OCI-M1 (cell line): ENCODE data around the gene C9.
"Not testable (repeated sequence)": the region's sequence is repeated elsewhere in the genome, so short reads cannot be mapped to it uniquely, and the experiment has no call there.

Source experiments
- DNase-seq: peaks from one replicate; lab custom pipeline; 2025; lab: John Stamatoyannopoulos, UW

C9 gene

GRCh38 chr5:39364367-39364766 lies at the start of gene C9:
TSS of gene C9 (minus strand) at chr5:39364495. CDS start at chr5:39364464, 31 bp downstream.
- no peak for DNase-seq

GRCh38 chr5:39413771-39414170 lies 49.5 kb upstream of the C9 start:
- DNase-seq = no peak

- peak; percentile 27 for DNase-seq
Measured at GRCh38 chr5:39412721-39413394, 48.6 kb upstream of the C9 start.

- DNase-seq = no peak
Measured at GRCh38 chr5:39411985-39412384, 47.7 kb upstream of the C9 start.

- no peak for DNase-seq
Measured at GRCh38 chr5:39411061-39411460, 46.8 kb upstream of the C9 start.

DNA sequence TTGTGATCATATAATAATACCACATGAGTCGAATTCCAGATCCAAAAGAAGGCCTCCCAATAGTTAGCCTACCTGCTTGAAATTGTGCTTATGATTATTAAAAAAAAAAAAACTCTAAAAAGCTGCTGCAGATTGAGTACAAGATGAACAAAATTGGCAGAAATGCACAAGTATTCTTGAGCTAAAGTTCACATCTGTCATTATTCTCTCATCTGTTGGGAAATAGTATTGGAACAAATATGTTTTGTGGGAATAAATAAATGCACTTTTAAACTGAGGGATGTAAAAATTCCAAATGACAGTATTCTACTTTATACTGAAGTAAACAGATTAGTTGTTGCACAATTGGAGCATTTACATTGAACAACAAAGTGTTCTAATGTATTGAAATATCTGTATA lies 44.7 kb upstream of the C9 start:
- no peak for DNase-seq

- no peak for DNase-seq
Measured at GRCh38 chr5:39405083-39405843, 41.0 kb upstream of the C9 start.

DNA sequence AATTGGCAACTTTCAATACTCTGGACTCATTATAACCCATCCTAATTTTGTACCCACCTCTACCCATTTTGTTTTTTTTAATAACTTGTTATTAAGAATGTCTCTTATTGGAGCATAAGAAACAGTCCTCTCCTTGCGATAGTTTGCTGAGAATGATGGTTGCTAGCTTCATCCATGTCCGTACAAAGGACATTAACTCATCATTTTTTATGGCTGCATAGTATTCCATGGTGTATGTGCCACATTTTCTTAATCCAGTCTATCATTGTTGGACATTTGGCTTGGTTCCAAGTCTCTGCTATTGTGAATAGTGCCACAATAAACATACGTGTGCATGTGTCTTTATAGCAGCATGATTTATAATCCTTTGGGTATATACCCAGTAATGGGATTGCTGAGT lies 39.5 kb upstream of the C9 start:
- not testable (repeated sequence) for DNase-seq

DNA sequence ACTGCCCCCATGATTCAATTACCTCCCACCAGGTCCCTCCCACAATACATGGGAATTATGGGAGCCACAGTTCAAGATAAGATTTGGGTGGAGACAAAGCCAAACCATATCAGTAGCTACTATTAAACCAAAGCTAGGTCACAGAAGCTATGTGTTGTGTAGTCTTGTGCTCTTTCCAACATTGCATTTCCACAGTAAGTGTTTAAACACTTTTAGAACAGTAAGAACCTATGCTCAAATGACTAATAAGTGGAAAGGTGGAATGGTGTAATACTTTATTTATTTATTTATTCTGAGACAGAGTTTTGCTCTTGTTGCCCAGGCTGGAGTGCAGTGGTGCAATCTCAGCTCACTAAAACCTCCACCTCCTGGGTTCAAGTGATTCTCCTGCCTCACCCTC lies 37.8 kb upstream of the C9 start:
- not testable (repeated sequence) for DNase-seq

- no peak for DNase-seq
Measured at GRCh38 chr5:39400713-39401578, 36.7 kb upstream of the C9 start.

DNA sequence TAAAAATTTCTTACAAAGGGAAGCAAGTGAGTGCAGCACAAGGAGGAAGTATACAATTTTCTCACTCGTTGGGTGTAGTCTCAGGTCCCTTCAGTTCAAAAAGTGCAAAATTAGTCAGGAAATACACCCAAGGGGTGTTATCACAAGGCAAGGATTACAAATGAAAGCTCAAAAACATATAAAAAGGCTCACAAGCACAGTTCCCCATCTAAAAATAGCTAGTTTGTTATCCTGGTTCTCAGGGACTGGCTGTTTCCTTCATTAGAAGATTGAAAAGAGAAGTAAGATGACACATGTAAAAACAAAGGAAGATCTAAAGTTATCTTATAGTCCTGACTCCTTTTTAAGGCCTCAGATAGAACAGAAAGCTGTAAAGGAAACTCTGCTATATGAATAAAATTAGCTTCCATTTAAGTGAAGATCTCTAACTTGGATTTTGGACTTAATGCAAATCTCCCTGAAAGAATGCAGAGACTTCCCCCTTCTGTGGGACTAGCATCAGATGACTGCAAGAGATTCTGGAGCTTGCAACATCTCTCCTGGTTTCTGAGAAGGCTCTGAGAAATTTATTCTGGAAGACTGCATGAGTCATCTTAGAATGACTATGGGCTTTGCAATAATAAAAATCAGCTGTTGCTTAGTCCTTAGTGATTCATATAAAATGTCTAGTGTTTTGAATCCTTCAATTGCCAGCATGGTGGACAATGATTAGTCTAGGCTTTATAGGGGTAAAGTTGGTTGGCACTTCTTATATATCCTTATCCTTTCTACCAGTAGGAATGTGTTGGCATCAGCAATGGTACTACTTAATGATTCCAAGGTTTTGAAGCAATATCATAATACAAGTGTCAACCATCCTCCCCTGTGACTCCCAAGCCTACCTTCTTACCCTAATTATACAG lies 35.1 kb upstream of the C9 start:
- DNase-seq = peak; percentile 96

DNA sequence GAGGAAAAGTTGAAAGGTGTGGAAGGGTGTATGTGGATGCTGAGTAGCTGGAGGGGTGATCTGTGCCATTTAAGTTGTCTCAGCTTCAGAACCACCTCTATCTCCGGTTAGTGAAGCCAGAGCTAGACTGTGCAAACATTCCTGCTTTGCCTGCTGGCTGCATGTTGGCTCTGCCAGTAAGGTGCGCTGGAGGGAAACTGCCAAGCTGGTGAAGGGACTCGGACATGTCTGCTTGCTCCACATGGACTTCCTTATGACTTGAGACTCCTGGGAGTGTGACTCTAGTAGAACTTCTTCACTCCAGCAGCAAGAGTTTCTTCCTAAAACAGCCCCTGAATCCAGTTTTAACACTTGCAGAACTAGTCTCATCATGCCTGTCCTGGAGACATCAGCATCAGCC lies 32.5 kb upstream of the C9 start:
- DNase-seq = no peak

DNA sequence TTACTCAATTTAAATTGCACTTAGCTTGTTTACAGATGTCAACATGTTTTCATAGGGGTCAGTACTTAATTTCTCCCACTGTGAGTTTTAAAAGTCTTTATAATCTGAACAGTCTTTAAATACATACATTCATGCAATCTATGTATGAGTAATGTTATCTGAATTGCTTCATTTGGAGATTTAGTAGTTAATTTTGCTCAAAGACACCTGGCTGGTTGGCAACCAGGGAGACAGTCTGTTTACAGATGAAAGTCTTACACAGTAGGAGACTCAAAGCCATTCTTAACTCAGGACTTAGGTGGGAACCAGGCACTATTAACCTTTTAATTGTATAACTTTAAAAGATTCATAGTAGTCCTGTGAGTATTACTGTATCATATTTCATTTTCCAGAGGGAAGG lies 31.2 kb upstream of the C9 start:
- no peak for DNase-seq

- no peak for DNase-seq
Measured at GRCh38 chr5:39394946-39395345, 30.7 kb upstream of the C9 start.

- no peak for DNase-seq
Measured at GRCh38 chr5:39390945-39391344, 26.6 kb upstream of the C9 start.

DNA sequence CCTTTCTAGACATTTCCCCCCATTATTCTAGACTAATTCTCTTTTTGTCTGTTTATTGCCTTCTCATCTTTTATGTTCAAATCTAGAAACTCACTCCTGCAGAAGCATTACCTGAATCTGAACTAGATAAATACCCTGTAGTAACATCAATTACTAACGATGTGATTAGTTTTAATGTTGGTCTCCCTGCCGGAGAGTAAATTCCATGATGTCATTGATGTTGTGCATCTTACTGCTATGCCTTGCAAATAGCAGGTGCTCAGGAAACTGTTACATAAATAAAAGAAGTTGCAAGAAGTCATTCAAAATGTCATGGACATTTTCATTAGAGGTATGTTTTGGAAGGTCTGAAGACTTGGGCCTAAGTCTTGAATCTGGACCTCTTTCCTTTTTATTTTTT lies 23.0 kb upstream of the C9 start:
- DNase-seq = no peak

- no peak for DNase-seq
Measured at GRCh38 chr5:39384271-39384670, 20.0 kb upstream of the C9 start.

GRCh38 chr5:39381376-39381775 lies 17.1 kb upstream of the C9 start:
- DNase-seq = no peak

DNA sequence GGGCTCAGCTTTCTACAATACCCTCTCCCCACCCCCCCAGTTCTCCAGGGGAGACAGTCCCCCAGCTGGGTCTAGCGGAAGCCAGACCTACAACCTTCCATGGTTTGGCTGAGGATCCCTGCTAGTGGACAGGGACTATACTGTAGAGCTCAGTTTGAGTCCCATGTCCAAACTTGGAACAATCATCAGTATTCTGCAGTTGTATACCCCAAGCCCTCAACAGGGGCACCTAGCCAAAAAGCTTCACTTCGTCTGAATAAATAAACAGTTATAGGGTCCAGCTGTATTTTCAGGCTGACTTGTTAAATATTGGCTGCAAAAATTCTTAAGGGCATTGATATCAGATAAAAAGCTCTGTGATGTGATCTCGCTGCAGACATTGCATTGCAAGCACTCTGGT lies 15.4 kb upstream of the C9 start:
- DNase-seq = no peak

GRCh38 chr5:39377613-39378012 lies 13.3 kb upstream of the C9 start:
- DNase-seq = no peak

- DNase-seq = peak; percentile 88
Measured at GRCh38 chr5:39376293-39376714, 12.0 kb upstream of the C9 start.

DNA sequence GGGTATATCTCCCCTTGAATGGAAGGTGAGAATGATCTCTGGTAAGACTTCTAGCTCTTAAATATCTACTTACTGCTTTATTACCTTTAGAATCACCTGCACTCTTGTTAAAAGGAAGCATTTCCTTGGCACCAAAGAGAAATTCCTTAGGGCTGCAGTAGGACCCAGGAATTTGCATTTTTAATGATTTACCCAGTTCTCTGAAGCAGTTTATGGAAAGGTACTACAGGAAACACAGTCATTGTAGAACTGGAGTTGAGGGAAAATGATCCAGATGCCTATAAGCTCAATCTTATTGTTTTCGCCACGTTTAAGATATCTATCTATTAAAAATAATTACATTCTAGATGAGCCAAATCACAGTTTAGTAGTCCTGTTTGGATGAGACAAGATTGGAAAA lies 9.5 kb upstream of the C9 start:
- DNase-seq = no peak
